ENCODE data around the gene RAB33A.
"Not testable (repeated sequence)": the region's sequence is repeated elsewhere in the genome, so short reads cannot be mapped to it uniquely, and the experiment has no call there.

RAB33A gene

GRCh38 chrX:130173190-130173895 lies 1.6 kb downstream of the RAB33A start:
- DNase-seq: no peak

GRCh38 chrX:130174045-130174704 lies 2.4 kb downstream of the RAB33A start:
- DNase-seq: no peak

GRCh38 chrX:130174937-130175336 lies 3.2 kb downstream of the RAB33A start:
- DNase-seq: no peak

GRCh38 chrX:130176354-130176776 lies 4.6 kb downstream of the RAB33A start:
- peak; percentile 7 for DNase-seq

- DNase-seq: no peak
Observed at GRCh38 chrX:130176942-130177341, 5.2 kb downstream of the RAB33A start.

- DNase-seq: no peak
Observed at GRCh38 chrX:130179170-130179569, 7.4 kb downstream of the RAB33A start.

GRCh38 chrX:130179579-130180215 lies 7.9 kb downstream of the RAB33A start:
- no peak for DNase-seq

- DNase-seq: no peak
Observed at GRCh38 chrX:130184168-130184567, 12.4 kb downstream of the RAB33A start.

- DNase-seq: no peak
Observed at GRCh38 chrX:130184857-130185256, 13.1 kb downstream of the RAB33A start.

GRCh38 chrX:130186651-130187050 lies 14.9 kb downstream of the RAB33A start:
- no peak for DNase-seq

GRCh38 chrX:130190801-130191200 lies 19.0 kb downstream of the RAB33A start:
- no peak for DNase-seq

- DNase-seq: no peak
Observed at GRCh38 chrX:130196466-130196865, 24.7 kb downstream of the RAB33A start.

- DNase-seq: no peak
Observed at GRCh38 chrX:130197464-130197863, 25.7 kb downstream of the RAB33A start.

GRCh38 chrX:130204647-130205046 lies 32.9 kb downstream of the RAB33A start:
- DNase-seq: no peak

GRCh38 chrX:130211415-130212186 lies 39.8 kb downstream of the RAB33A start:
- no peak for DNase-seq

GRCh38 chrX:130212371-130212770 lies 40.6 kb downstream of the RAB33A start:
- no peak for DNase-seq

- no peak for DNase-seq
Observed at GRCh38 chrX:130213376-130213775, 41.6 kb downstream of the RAB33A start.

- DNase-seq: no peak
Observed at GRCh38 chrX:130216320-130216719, 44.6 kb downstream of the RAB33A start.

- DNase-seq: no peak
Observed at GRCh38 chrX:130224810-130225209, 53.0 kb downstream of the RAB33A start.

- no peak for DNase-seq
Observed at GRCh38 chrX:130228871-130229270, 57.1 kb downstream of the RAB33A start.

- not testable (repeated sequence) for DNase-seq
Observed at GRCh38 chrX:130231184-130231583, 59.4 kb downstream of the RAB33A start.

All from DMS53 (cell line).